ENCODE measurements around the gene CREBZF.

- TF ChIP-seq CTCF (IDR thresholded peaks at IDR 0.05; ENCODE audit: poor library complexity, severe bottlenecking): no peak
- no peak for TF ChIP-seq EZH2 (IDR thresholded peaks at IDR 0.05; ENCODE audit: borderline replicate concordance, insufficient read depth, low read length, poor library complexity, severe bottlenecking)
- peak; percentile 32 for TF ChIP-seq EP300 (conservative IDR thresholded peaks at IDR 0.05; ENCODE audit: poor library complexity, severe bottlenecking)
- TF ChIP-seq TAF1 (IDR thresholded peaks at IDR 0.05; ENCODE audit: low read depth): peak; percentile 41
- TF ChIP-seq POLR2AphosphoS5 (IDR thresholded peaks at IDR 0.05): peak; percentile 97
- no peak for TF ChIP-seq RAD21 (conservative IDR thresholded peaks at IDR 0.05)
- peak; percentile 65 for TF ChIP-seq MXI1 (conservative IDR thresholded peaks at IDR 0.05; ENCODE audit: poor library complexity, severe bottlenecking)
- TF ChIP-seq REST (IDR thresholded peaks at IDR 0.05; ENCODE audit: borderline replicate concordance): peak; percentile 72
- no peak for TF ChIP-seq SMC3 (conservative IDR thresholded peaks at IDR 0.05; ENCODE audit: poor library complexity)
These were observed at the start of gene CREBZF for GRCh38 chr11:85664615-85665481.

All from neural cell (in vitro differentiated cells).